ENCODE data around the gene SOX14. TPM values are rescaled to one million over a fixed set of nuclear protein-coding genes. Genes with fewer than 3 reads are reported as not detected.

SOX14 gene
- total and polyA plus RNA-seq, 7 experiments from 2014 or later: not detected

DNA sequence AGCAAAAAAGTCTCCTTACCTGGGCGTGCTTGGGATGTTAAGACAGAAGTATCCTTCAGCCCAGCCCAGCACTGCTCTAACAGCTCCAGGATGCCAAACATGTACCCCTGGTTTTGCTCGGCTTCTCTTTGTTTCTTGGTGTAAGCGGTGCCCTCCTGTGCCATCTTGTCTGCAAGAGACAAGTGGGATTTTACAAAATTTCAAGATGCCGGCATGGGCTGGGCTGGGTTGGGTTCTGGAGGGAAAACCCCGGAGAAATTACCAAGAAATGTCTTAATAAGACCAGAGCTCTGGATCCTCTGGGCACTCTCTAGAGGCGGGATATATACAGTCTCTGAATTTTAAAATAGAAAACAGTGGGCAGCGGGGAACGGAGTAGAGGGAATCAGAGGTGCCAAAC is 4.6 kb upstream of the SOX14 start:
- Mint-ChIP-seq H3K9me3 (peaks cover 0 to 23% (median 7%) of the 10 kb centered on the region in 11 donors), H3K36me3 (peaks cover 0 to 10% (median 0%) of the 10 kb centered on the region in 5 donors), H3K4me1 (no peaks in the 10 kb centered on the region), H3K4me3 (no peak overlapping the region), H3K27ac (no peak overlapping the region), H3K27me3 (peaks cover 47 to 58% (median 53%) of the 10 kb centered on the region in 5 donors)
- no peaks in the 10 kb centered on the region for H3K27me3 ChIP-seq (ENCODE audit: control insufficient read depth in 2 of 2, insufficient read depth in 2 of 2, low read length in 2 of 2)
- ATAC-seq: no peak
- no peaks in the 10 kb centered on the region for H3K9me3 ChIP-seq (ENCODE audit: control insufficient read depth in 2 of 3, low read length in 3 of 3)
- no peak for DNase-seq
- ChIA-PET CTCF (interaction anchor here (0.7 kb wide), 1 partner anchor 569 kb away, joined by 3 read pairs; no protein-coding TSS in a partner anchor), POLR2A (no interaction called here)
- intact Hi-C loops (cut with micrococcal nuclease): no loop called here
- H3K4me3 ChIP-seq (ENCODE audit: low read length): no peak overlapping the region
- H3K27ac ChIP-seq (ENCODE audit: low read depth, low read length): no peak overlapping the region
- H3K4me1 ChIP-seq (ENCODE audit: control insufficient read depth in 2 of 2, insufficient read depth in 2 of 2, low read length in 2 of 2): no peaks in the 10 kb centered on the region
- no peaks in the 10 kb centered on the region for H3K36me3 ChIP-seq (ENCODE audit: control insufficient read depth in 2 of 3, insufficient read depth in 3 of 3, low read length in 3 of 3)

DNA sequence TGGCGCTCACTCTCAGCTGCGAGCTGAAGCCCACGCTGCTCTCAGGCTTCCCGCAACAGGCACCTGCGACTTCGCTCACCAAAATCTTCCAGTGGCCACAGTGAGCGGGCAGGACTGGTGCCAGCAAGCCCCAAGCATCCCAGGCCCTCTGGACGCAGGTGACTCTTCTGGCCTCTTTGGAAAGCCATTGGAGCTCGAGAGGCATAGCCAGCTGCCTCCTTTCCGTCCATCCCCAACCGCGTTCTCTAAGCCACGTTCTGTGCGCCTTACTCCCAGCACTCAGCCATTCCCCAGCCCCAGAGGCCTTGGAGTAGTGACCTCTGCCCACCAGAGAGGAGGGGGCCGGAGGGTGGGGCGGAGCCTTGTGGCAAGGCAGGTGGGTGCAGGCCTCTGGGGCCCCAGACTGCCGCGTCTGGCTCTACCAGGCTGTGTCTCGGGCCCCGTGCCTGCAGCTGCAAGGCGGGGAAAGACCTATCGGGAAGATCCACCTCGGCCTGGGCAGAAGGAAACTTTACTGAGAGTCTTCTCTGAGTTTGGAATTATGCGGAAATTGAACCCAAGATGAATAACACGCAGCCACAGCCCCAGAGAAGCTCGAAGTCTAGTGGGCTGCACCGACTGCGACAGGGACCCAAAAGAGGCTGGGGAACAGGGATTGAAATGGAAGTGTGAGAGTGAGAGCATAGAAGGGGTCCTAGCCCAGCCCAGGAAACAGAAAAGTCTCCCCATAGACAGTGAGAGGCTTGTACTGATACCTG is 3.6 kb upstream of the SOX14 start:
- ChIA-PET CTCF (no interaction called here), POLR2A (no interaction called here)
- Histone ChIP-seq H3K4me3 (ENCODE audit: low read length) (no peak overlapping the region), H3K36me3 (ENCODE audit: control insufficient read depth in 2 of 3, insufficient read depth in 3 of 3, low read length in 3 of 3) (no peaks in the 10 kb centered on the region), H3K27me3 (ENCODE audit: control insufficient read depth in 2 of 2, insufficient read depth in 2 of 2, low read length in 2 of 2) (peaks cover 0 to under 1% of the 10 kb centered on the region in 2 donors), H3K9me3 (ENCODE audit: control insufficient read depth in 2 of 3, low read length in 3 of 3) (no peaks in the 10 kb centered on the region), H3K4me1 (ENCODE audit: control insufficient read depth in 2 of 2, insufficient read depth in 2 of 2, low read length in 2 of 2) (no peaks in the 10 kb centered on the region), H3K27ac (ENCODE audit: low read depth, low read length) (no peak overlapping the region)
- ATAC-seq: no peak
- Mint-ChIP-seq H3K9me3 (peaks cover 0 to 15% (median 1%) of the 10 kb centered on the region in 11 donors), H3K36me3 (peaks cover 0 to 11% (median 0%) of the 10 kb centered on the region in 5 donors), H3K27me3 (peaks cover 47 to 66% (median 56%) of the 10 kb centered on the region in 5 donors), H3K4me1 (peaks cover 0 to 1% (median 0%) of the 10 kb centered on the region in 7 donors), H3K27ac (no peak overlapping the region), H3K4me3 (no peak overlapping the region)
- intact Hi-C loops (cut with micrococcal nuclease): no loop called here
- no peak for DNase-seq

DNA sequence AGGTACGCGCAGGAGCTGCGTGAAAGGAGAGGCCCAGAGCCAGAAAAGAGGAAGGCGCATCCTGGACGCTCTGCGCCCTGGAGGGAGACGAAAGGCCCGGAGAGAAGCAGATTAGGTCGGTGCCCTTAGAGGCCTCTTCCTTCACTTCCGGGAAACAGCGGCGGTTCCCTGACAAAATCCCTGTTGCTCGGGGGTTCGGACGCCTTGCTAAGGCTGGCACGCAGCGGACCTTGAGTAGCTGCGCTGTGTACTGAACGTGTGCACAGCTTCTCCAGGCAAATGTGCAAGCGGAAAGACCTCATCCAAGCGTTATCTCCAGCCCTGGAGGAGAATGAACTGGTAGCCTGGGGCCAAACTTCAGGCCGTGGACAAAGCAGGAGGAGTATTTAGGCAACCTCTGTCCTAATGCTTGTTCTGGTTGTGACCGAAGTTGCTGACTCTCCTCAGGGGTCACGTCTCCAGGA is 3.0 kb upstream of the SOX14 start:
- Mint-ChIP-seq H3K4me3 (no peak overlapping the region), H3K27me3 (peaks cover 53 to 72% (median 63%) of the 10 kb centered on the region in 5 donors), H3K27ac (no peak overlapping the region), H3K4me1 (peaks cover 0 to 7% (median 0%) of the 10 kb centered on the region in 7 donors), H3K36me3 (peaks cover 0 to 16% (median 0%) of the 10 kb centered on the region in 5 donors), H3K9me3 (peaks cover 0 to 19% (median 2%) of the 10 kb centered on the region in 11 donors)
- Histone ChIP-seq H3K4me1 (ENCODE audit: control insufficient read depth in 2 of 2, insufficient read depth in 2 of 2, low read length in 2 of 2) (no peaks in the 10 kb centered on the region), H3K4me3 (ENCODE audit: low read length) (no peak overlapping the region), H3K27me3 (ENCODE audit: control insufficient read depth in 2 of 2, insufficient read depth in 2 of 2, low read length in 2 of 2) (peaks cover 0 to 4% of the 10 kb centered on the region in 2 donors), H3K27ac (ENCODE audit: low read depth, low read length) (no peak overlapping the region), H3K36me3 (ENCODE audit: control insufficient read depth in 2 of 3, insufficient read depth in 3 of 3, low read length in 3 of 3) (no peaks in the 10 kb centered on the region), H3K9me3 (ENCODE audit: control insufficient read depth in 2 of 3, low read length in 3 of 3) (no peaks in the 10 kb centered on the region)
- CTCF ChIA-PET: no interaction called here
- no peak for DNase-seq
- intact Hi-C loops (cut with micrococcal nuclease): no loop called here
- no peak for ATAC-seq
- POLR2A ChIA-PET: no interaction called here

DNA sequence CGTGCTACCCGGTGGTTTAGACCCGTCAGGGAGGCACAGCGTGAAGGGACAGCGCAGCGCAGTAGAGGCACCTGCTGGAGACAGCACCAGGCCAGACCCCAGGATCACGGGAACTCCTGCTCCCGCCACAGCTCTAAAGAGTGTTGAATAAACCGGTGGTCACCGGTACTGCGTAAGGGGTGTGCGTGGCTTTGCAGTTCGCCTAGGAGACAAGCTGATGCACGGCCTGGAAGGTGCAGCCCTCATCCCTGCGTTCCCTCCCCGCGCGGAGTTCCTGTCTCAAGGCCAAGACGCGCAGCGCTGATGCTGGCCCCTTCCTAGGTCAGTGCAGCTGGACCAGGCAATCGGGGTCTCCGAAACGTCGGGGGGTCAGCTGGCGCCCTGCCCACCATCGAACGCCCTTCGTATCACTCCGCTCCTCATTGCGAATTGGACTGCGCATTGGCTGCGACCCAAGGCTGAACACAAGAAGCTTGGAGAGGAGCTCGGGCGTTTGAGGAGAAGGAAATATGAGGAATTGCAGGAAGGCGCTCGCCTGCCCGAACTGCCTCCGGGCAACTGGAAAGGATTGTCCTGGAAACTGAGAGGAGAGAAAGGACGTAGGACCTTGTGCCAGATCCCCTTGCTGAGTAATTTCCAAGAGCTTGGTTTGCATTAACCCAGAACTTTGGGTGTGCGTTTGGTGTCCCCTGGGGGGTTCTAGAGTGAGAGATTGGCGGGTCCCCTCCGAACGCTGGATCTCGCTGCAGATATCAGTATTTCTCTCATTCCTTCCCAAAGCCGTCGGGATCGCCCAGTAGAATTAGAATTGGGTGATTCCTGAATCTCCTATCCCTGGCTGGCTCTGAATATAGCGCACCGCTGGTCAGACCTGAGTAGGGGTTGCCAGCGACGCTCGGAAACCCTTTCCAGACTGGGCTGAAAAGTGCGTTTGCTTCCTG is 2.3 kb upstream of the SOX14 start:
- H3K36me3 ChIP-seq (ENCODE audit: control insufficient read depth in 2 of 3, insufficient read depth in 3 of 3, low read length in 3 of 3): no peaks in the 10 kb centered on the region
- H3K9me3 ChIP-seq (ENCODE audit: control insufficient read depth in 2 of 3, low read length in 3 of 3): no peaks in the 10 kb centered on the region
- peaks cover 0 to 8% (median 0%) of the 10 kb centered on the region in 7 donors for H3K4me1 Mint-ChIP-seq
- no peak for DNase-seq
- intact Hi-C loops (cut with micrococcal nuclease): no loop called here
- CTCF ChIA-PET: no interaction called here
- no peak overlapping the region for H3K27ac ChIP-seq (ENCODE audit: low read depth, low read length)
- peaks cover 0 to 16% (median 0%) of the 10 kb centered on the region in 5 donors for H3K36me3 Mint-ChIP-seq
- H3K4me1 ChIP-seq (ENCODE audit: control insufficient read depth in 2 of 2, insufficient read depth in 2 of 2, low read length in 2 of 2): no peaks in the 10 kb centered on the region
- H3K27me3 ChIP-seq (ENCODE audit: control insufficient read depth in 2 of 2, insufficient read depth in 2 of 2, low read length in 2 of 2): peaks cover 0 to 4% of the 10 kb centered on the region in 2 donors
- ATAC-seq: no peak
- H3K9me3 Mint-ChIP-seq: peaks cover 0 to 17% (median 1%) of the 10 kb centered on the region in 11 donors
- POLR2A ChIA-PET: no interaction called here
- no peak overlapping the region for H3K4me3 ChIP-seq (ENCODE audit: low read length)
- H3K27ac Mint-ChIP-seq: no peak overlapping the region
- peaks cover 59 to 79% (median 70%) of the 10 kb centered on the region in 5 donors for H3K27me3 Mint-ChIP-seq
- H3K4me3 Mint-ChIP-seq: no peak overlapping the region

DNA sequence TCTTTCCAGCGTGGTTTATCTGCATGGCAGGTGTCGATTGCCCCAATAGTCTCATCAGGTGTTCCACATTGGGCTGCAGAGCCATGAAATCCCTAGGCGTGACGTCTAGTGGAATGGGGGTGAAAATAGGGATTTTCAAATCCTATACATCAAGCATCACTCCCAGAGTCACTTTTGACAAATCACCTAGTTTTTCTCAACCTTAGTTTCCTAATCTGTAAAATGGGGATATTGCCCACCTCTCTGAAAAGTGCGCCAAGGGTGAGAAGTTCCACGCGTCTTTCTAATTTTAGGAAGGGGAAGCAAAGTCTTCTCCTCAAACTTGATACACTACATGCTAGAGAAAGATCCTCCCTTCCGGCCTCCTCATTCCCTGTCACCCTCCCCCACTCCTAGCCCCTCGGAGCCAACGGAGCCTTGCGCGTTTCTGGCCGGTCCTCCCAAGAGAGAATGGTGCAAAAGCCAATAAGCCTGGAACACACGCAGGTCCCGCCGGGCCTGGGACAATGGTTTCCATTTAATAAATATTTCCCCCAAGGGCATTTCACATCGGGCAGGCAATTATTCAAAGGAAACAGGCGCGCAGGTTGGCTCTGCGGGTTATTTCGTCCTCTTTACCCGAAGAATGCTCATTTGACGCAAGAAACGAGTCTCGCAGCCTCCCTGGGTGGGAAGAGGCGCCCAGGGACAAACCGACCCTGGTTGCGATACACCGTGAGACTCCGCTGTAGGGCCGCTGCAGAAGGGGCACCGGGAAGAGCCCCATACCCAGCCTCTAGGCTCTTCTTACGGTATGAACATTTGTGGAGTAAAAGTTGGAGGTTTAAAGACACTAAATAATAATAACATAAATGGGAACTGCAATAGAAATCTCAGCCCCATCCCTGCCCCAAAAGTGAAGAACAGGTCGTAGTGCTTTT is 1.2 kb upstream of the SOX14 start:
- no peak overlapping the region for H3K4me3 Mint-ChIP-seq
- H3K36me3 ChIP-seq (ENCODE audit: control insufficient read depth in 2 of 3, insufficient read depth in 3 of 3, low read length in 3 of 3): no peaks in the 10 kb centered on the region
- DNase-seq (no peak), ATAC-seq (no peak)
- no peak overlapping the region for H3K27ac ChIP-seq (ENCODE audit: low read depth, low read length)
- intact Hi-C loops (cut with micrococcal nuclease): no loop called here
- peaks cover 0 to 15% (median 0%) of the 10 kb centered on the region in 11 donors for H3K9me3 Mint-ChIP-seq
- POLR2A ChIA-PET: no interaction called here
- H3K4me3 ChIP-seq (ENCODE audit: low read length): no peak overlapping the region
- H3K27me3 Mint-ChIP-seq: peaks cover 70 to 87% (median 78%) of the 10 kb centered on the region in 5 donors
- H3K4me1 ChIP-seq (ENCODE audit: control insufficient read depth in 2 of 2, insufficient read depth in 2 of 2, low read length in 2 of 2): no peaks in the 10 kb centered on the region
- peaks cover 0 to 4% of the 10 kb centered on the region in 2 donors for H3K27me3 ChIP-seq (ENCODE audit: control insufficient read depth in 2 of 2, insufficient read depth in 2 of 2, low read length in 2 of 2)
- CTCF ChIA-PET: no interaction called here
- H3K9me3 ChIP-seq (ENCODE audit: control insufficient read depth in 2 of 3, low read length in 3 of 3): no peaks in the 10 kb centered on the region
- H3K36me3 Mint-ChIP-seq: peaks cover 0 to 16% (median 0%) of the 10 kb centered on the region in 5 donors
- H3K4me1 Mint-ChIP-seq: peaks cover 0 to 10% (median 0%) of the 10 kb centered on the region in 7 donors
- no peak overlapping the region for H3K27ac Mint-ChIP-seq

DNA sequence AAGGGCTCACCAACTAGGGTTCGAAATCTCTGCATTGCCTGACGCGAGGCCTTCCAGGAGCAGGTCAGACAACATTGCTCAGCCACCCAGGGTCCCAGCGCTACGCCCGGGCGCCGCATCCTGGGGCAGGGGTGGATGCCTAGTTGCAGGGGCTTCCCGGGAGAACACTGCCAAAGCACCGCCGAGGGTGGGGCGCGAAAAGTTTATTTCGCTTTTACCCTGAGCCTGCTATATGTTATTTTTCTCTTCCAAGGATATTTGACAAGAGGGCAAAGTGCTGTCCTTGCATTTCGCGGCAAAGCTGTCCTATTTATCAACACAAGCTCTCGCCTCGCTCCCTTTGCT is 549 bp upstream of the SOX14 start:
- Histone ChIP-seq H3K27ac (ENCODE audit: low read depth, low read length) (no peak overlapping the region), H3K4me3 (ENCODE audit: low read length) (no peak overlapping the region), H3K27me3 (ENCODE audit: control insufficient read depth in 2 of 2, insufficient read depth in 2 of 2, low read length in 2 of 2) (peaks cover 0 to 4% of the 10 kb centered on the region in 2 donors), H3K4me1 (ENCODE audit: control insufficient read depth in 2 of 2, insufficient read depth in 2 of 2, low read length in 2 of 2) (no peaks in the 10 kb centered on the region), H3K36me3 (ENCODE audit: control insufficient read depth in 2 of 3, insufficient read depth in 3 of 3, low read length in 3 of 3) (no peaks in the 10 kb centered on the region), H3K9me3 (ENCODE audit: control insufficient read depth in 2 of 3, low read length in 3 of 3) (no peaks in the 10 kb centered on the region)
- Mint-ChIP-seq H3K4me3 (no peak overlapping the region), H3K27ac (no peak overlapping the region), H3K9me3 (peaks cover 0 to 11% (median 0%) of the 10 kb centered on the region in 11 donors), H3K4me1 (peaks cover 0 to 13% (median 0%) of the 10 kb centered on the region in 7 donors), H3K27me3 (peaks cover 66 to 91% (median 79%) of the 10 kb centered on the region in 5 donors), H3K36me3 (peaks cover 0 to 16% (median 0%) of the 10 kb centered on the region in 5 donors)
- ChIA-PET POLR2A (no interaction called here), CTCF (no interaction called here)
- intact Hi-C loops (cut with micrococcal nuclease): no loop called here
- DNase-seq (no peak), ATAC-seq (no peak)

All from naive thymus-derived CD4-positive, alpha-beta T cell (primary cell).